ENCODE data around the gene HNRNPUL1. TPM values are rescaled to one million over a fixed set of nuclear protein-coding genes. Genes with fewer than 3 reads are reported as not detected.

The HNRNPUL1 gene
- total RNA-seq, 1 donor from 2014 or later: 244 TPM

DNA sequence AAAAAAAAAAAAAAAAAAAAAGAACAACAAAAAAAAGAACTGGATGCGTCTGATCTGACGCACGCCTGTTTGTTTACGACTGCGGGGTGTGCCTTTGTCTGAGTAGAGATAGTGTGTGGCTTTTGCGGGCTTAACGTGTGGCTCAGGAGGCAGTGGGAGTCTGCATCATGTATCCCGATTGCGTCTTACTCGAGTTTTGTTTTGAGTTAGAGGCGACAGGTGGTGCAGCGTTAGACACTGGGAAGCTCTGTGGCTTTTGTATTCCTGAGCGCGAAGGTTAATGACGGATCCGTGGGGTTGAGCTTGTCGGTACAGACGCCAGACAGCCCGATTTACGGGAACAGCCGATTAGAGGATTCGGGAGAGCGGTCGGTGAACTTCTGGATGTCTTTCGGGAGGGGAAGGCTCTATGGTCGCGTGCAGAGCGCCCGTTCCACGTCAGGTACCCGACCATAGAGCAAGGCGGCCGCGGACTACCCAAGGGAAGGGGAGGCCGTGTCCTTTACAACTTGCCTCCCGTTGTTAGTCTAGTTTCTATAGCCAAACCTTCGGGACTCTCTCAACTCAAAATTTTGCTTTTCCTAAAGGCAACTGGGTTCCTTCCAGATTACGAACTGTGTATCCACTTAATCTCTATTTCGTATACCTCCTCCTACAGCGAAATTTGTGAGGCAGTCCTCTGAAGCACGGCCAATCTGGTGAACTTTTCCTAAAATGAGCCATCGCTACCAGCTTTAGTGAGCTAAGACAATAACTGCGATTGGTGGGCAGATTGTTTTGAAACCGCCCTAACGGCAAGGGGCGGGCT, 926 bp upstream of the HNRNPUL1 start:
- peak; percentile 74 for DNase-seq (ENCODE audit: extremely low spot score, unreplicated experiment)
- Mint-ChIP-seq H3K9me3 (no peaks in the 10 kb centered on the region), H3K4me1 (ENCODE audit: unreplicated experiment) (peaks cover 25% of the 10 kb centered on the region), H3K27me3 (peaks cover 3% of the 10 kb centered on the region), H3K36me3 (peaks cover 13% of the 10 kb centered on the region), H3K27ac (peak overlapping the region; percentile 100), H3K4me3 (peak overlapping the region; percentile 92)
- TF ChIP-seq, protein P1, sequence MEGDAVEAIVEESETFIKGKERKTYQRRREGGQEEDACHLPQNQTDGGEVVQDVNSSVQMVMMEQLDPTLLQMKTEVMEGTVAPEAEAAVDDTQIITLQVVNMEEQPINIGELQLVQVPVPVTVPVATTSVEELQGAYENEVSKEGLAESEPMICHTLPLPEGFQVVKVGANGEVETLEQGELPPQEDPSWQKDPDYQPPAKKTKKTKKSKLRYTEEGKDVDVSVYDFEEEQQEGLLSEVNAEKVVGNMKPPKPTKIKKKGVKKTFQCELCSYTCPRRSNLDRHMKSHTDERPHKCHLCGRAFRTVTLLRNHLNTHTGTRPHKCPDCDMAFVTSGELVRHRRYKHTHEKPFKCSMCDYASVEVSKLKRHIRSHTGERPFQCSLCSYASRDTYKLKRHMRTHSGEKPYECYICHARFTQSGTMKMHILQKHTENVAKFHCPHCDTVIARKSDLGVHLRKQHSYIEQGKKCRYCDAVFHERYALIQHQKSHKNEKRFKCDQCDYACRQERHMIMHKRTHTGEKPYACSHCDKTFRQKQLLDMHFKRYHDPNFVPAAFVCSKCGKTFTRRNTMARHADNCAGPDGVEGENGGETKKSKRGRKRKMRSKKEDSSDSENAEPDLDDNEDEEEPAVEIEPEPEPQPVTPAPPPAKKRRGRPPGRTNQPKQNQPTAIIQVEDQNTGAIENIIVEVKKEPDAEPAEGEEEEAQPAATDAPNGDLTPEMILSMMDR (conservative IDR thresholded peaks at IDR 0.05): no peak

- H3K4me1 Mint-ChIP-seq (ENCODE audit: unreplicated experiment): peaks cover 25% of the 10 kb centered on the region
- H3K9me3 Mint-ChIP-seq: no peaks in the 10 kb centered on the region
- peaks cover 3% of the 10 kb centered on the region for H3K27me3 Mint-ChIP-seq
- H3K4me3 Mint-ChIP-seq: peak overlapping the region; percentile 92
- TF ChIP-seq, protein P1 (conservative IDR thresholded peaks at IDR 0.05): peak; percentile 8
- H3K36me3 Mint-ChIP-seq: peaks cover 13% of the 10 kb centered on the region
- H3K27ac Mint-ChIP-seq: peak overlapping the region; percentile 100
- DNase-seq (ENCODE audit: extremely low spot score, unreplicated experiment): no peak
Observed at GRCh38 chr19:41264581-41265394, 616 bp downstream of the HNRNPUL1 start.

- TF ChIP-seq, protein P1 (conservative IDR thresholded peaks at IDR 0.05): no peak
- DNase-seq (ENCODE audit: extremely low spot score, unreplicated experiment): no peak
- peaks cover 13% of the 10 kb centered on the region for H3K36me3 Mint-ChIP-seq
Observed at GRCh38 chr19:41265395-41266153, 1.4 kb downstream of the HNRNPUL1 start.

GRCh38 chr19:41269055-41269454, 4.9 kb downstream of the HNRNPUL1 start:
- peaks cover under 1% of the 10 kb centered on the region for H3K27me3 Mint-ChIP-seq
- no peak for DNase-seq (ENCODE audit: extremely low spot score, unreplicated experiment)
- peaks cover 39% of the 10 kb centered on the region for H3K36me3 Mint-ChIP-seq
- TF ChIP-seq, protein P1 (conservative IDR thresholded peaks at IDR 0.05): no peak
- peaks cover 18% of the 10 kb centered on the region for H3K4me1 Mint-ChIP-seq (ENCODE audit: unreplicated experiment)
- no peak overlapping the region for H3K4me3 Mint-ChIP-seq
- no peaks in the 10 kb centered on the region for H3K9me3 Mint-ChIP-seq
- H3K27ac Mint-ChIP-seq: no peak overlapping the region

More at GRCh38 chr19:41265395-41266153, 1.4 kb downstream of the HNRNPUL1 start:
- Mint-ChIP-seq H3K9me3 (no peaks in the 10 kb centered on the region), H3K4me3 (peak overlapping the region; percentile 92), H3K27me3 (peaks cover 3% of the 10 kb centered on the region), H3K27ac (peak overlapping the region; percentile 100), H3K4me1 (ENCODE audit: unreplicated experiment) (peaks cover 25% of the 10 kb centered on the region)

GRCh38 chr19:41269571-41269970, 5.4 kb downstream of the HNRNPUL1 start:
- DNase-seq (ENCODE audit: extremely low spot score, unreplicated experiment): no peak
- Mint-ChIP-seq H3K4me3 (no peak overlapping the region), H3K36me3 (peaks cover 42% of the 10 kb centered on the region), H3K9me3 (no peaks in the 10 kb centered on the region), H3K4me1 (ENCODE audit: unreplicated experiment) (peaks cover 18% of the 10 kb centered on the region), H3K27ac (no peak overlapping the region), H3K27me3 (no peaks in the 10 kb centered on the region)
- TF ChIP-seq, protein P1 (conservative IDR thresholded peaks at IDR 0.05): no peak

Measured in type B pancreatic cell (in vitro differentiated cells).